ENCODE results near the gene ACOX2. TPM values are rescaled to one million over a fixed set of nuclear protein-coding genes. Genes with fewer than 3 reads are reported as not detected.

Gene ACOX2
- total and polyA plus RNA-seq, 2 of the 13 experiments (the other 11 are each of a cell fraction or from before 2014, with no cell fraction given): 42.6 to 98.5 TPM

DNA sequence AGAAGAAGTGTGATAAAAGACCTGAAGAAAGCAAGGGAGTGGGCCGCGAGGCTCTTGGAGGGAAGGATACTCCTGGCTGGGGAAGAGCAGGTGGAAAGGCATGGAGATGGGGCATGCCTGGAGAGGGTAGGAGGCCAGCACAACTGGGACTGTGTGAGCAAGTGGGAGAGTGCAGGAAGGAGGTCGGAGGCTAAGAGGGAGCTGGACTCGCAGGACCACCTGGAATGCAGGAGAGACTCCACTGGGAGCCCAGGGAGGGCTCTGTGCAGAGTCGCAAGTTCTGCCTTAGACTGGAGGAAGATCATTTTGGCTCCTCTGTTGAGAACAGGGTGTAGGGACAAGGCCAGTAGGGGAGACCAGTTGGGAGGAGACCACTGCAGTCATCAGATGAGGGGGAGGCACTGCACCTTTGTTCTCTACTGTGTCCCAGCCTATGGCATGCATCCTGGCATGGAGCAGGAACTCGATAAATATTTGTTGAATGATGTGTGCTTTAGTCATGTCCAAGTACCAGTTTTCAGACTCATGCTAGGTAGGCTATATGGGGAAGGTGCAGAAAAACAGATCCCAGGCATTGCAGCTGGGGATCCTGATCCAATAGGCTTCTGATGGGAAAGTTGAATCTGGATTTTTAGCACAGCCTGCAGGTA, 26.5 kb upstream of the ACOX2 start (continued):
- TF ChIP-seq, protein P1, sequence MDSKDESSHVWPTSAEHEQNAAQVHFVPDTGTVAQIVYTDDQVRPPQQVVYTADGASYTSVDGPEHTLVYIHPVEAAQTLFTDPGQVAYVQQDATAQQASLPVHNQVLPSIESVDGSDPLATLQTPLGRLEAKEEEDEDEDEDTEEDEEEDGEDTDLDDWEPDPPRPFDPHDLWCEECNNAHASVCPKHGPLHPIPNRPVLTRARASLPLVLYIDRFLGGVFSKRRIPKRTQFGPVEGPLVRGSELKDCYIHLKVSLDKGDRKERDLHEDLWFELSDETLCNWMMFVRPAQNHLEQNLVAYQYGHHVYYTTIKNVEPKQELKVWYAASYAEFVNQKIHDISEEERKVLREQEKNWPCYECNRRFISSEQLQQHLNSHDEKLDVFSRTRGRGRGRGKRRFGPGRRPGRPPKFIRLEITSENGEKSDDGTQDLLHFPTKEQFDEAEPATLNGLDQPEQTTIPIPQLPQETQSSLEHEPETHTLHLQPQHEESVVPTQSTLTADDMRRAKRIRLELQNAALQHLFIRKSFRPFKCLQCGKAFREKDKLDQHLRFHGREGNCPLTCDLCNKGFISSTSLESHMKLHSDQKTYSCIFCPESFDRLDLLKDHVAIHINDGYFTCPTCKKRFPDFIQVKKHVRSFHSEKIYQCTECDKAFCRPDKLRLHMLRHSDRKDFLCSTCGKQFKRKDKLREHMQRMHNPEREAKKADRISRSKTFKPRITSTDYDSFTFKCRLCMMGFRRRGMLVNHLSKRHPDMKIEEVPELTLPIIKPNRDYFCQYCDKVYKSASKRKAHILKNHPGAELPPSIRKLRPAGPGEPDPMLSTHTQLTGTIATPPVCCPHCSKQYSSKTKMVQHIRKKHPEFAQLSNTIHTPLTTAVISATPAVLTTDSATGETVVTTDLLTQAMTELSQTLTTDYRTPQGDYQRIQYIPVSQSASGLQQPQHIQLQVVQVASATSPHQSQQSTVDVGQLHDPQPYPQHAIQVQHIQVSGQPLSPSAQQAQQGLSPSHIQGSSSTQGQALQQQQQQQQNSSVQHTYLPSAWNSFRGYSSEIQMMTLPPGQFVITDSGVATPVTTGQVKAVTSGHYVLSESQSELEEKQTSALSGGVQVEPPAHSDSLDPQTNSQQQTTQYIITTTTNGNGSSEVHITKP (CRISPR knock-in tag; IDR thresholded peaks at IDR 0.05; ENCODE audit: low read depth): 0 out of 2 replicates have a peak, but pooled peaks have one; percentile 59
- TF ChIP-seq CBFB (CRISPR knock-in tag; IDR thresholded peaks at IDR 0.05) (no peak), PLRG1 (conservative IDR thresholded peaks at IDR 0.05) (no peak), CREB1 (IDR thresholded peaks at IDR 0.05) (no peak), CREB1 (CRISPR knock-in tag; IDR thresholded peaks at IDR 0.05) (no peak)

DNA sequence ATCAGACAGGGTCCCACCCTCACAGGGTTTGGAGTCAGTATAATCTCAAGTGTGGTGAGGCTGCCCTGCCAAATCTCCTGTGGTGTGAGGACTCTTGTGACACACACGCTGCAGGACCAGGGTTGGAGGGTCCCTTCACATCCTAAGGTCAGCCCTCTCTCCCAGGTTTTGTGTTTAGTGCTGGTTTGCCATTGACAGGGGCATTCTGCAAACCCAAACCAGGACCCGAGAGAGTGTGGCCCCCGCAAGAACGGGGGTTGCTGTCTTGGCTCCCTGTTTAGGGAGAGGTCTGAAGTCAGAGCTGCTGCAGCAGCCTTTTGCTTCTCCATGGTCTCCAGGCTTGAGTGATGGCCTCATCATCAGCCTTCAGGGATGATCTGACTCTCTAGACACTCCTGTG, 25.5 kb upstream of the ACOX2 start:
- Histone ChIP-seq H4K20me1 (ENCODE audit: insufficient read depth, low read length) (no peaks in the 10 kb centered on the region), H3K4me2 (ENCODE audit: low read depth, low read length) (no peak overlapping the region), H2AFZ (ENCODE audit: low read length) (no peak overlapping the region), H3K36me3 (replicated peaks in 1 of 2; ENCODE audit: control insufficient read depth in 1 of 2, insufficient read depth in 2 of 2, low read length in 2 of 2) (no peaks in the 10 kb centered on the region), H3K4me3 (replicated peaks in 1 of 3; ENCODE audit: insufficient read depth in 1 of 3, low read depth in 2 of 3, low read length in 3 of 3) (no peak overlapping the region), H3K9me3 (ENCODE audit: low read length) (no peaks in the 10 kb centered on the region), H3K9ac (ENCODE audit: insufficient read depth, low read depth, low read length) (no peak overlapping the region), H3K27ac (ENCODE audit: extremely low read length, insufficient read depth, low read length) (no peak overlapping the region), H3K27me3 (ENCODE audit: control insufficient read depth in 1 of 2, insufficient read depth in 2 of 2, low read length in 2 of 2) (no peaks in the 10 kb centered on the region), H3K79me2 (ENCODE audit: insufficient read depth, low read length) (no peaks in the 10 kb centered on the region), H3K4me1 (ENCODE audit: insufficient read depth, low read length) (peaks cover 72% of the 10 kb centered on the region)
- WGBS (ENCODE audit: low lambda C conversion rate): 86% methylated on average over 4 of the region's 4 CpGs
- ChIA-PET CTCF (ENCODE audit: low intra/inter-chr PET ratio, low total read pairs) (no interaction called here), POLR2A (interaction anchor here (1.8 kb wide), 1 partner anchor 25 kb away, joined by 7 read pairs; the partner anchor contains the start of gene ACOX2)
- ATAC-seq (no peak), FAIRE-seq (no peak), DNase-seq (ENCODE audit: low spot score) (no peak)
- in situ Hi-C loops (cut with HindIII; ENCODE audit: extremely low pct_ligation_motif_present, low pct_unique_long_range_greater_than_20kb) (no loop called here), intact Hi-C loops (cut with micrococcal nuclease; ENCODE audit: unreplicated experiment) (no loop called here)
- BruUV-seq (replicated peaks): no TSS peak
- TF ChIP-seq ZNF350 (CRISPR knock-in tag; IDR thresholded peaks at IDR 0.05; ENCODE audit: borderline replicate concordance, low read depth) (no peak), FLYWCH1 (CRISPR knock-in tag; IDR thresholded peaks at IDR 0.05) (no peak), RAD21 (CRISPR knock-in tag; IDR thresholded peaks at IDR 0.05) (no peak), ZNF772 (CRISPR knock-in tag; IDR thresholded peaks at IDR 0.05) (no peak), ZNF264 (CRISPR knock-in tag; IDR thresholded peaks at IDR 0.05) (no peak), ZBTB7A (CRISPR knock-in tag; IDR thresholded peaks at IDR 0.05) (no peak), FOXO1 (CRISPR knock-in tag; IDR thresholded peaks at IDR 0.05) (no peak), TP53 (CRISPR knock-in tag; conservative IDR thresholded peaks at IDR 0.05) (no peak), YY1 (IDR thresholded peaks at IDR 0.05; ENCODE audit: insufficient read depth, insufficient replicate concordance, low read depth, low read length) (no peak)
- TF ChIP-seq, protein P2, sequence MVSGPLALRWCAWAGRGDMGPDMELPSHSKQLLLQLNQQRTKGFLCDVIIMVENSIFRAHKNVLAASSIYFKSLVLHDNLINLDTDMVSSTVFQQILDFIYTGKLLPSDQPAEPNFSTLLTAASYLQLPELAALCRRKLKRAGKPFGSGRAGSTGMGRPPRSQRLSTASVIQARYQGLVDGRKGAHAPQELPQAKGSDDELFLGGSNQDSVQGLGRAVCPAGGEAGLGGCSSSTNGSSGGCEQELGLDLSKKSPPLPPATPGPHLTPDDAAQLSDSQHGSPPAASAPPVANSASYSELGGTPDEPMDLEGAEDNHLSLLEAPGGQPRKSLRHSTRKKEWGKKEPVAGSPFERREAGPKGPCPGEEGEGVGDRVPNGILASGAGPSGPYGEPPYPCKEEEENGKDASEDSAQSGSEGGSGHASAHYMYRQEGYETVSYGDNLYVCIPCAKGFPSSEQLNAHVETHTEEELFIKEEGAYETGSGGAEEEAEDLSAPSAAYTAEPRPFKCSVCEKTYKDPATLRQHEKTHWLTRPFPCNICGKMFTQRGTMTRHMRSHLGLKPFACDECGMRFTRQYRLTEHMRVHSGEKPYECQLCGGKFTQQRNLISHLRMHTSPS (CRISPR knock-in tag; IDR thresholded peaks at IDR 0.05; ENCODE audit: low read depth): no peak
- TF ChIP-seq, protein P3, sequence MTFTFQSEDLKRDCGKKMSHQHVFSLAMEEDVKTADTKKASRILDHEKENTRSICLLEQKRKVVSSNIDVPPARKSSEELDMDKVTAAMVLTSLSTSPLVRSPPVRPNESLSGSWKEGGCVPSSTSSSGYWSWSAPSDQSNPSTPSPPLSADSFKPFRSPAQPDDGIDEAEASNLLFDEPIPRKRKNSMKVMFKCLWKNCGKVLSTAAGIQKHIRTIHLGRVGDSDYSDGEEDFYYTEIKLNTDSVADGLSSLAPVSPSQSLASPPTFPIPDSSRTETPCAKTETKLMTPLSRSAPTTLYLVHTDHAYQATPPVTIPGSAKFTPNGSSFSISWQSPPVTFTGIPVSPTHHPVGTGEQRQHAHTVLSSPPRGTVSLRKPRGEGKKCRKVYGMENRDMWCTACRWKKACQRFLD (CRISPR knock-in tag; IDR thresholded peaks at IDR 0.05; ENCODE audit: borderline replicate concordance): no peak
- TF ChIP-seq, protein P4, sequence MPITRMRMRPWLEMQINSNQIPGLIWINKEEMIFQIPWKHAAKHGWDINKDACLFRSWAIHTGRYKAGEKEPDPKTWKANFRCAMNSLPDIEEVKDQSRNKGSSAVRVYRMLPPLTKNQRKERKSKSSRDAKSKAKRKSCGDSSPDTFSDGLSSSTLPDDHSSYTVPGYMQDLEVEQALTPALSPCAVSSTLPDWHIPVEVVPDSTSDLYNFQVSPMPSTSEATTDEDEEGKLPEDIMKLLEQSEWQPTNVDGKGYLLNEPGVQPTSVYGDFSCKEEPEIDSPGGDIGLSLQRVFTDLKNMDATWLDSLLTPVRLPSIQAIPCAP (CRISPR knock-in tag; IDR thresholded peaks at IDR 0.05; ENCODE audit: low read depth): no peak
